Keratinocyte (primary cell): ENCODE data around the gene ZNF688. TPM values are rescaled to one million over a fixed set of nuclear protein-coding genes. Genes with fewer than 3 reads are reported as not detected.

ENCODE experiments used
- DNase-seq: peaks from one replicate; pipeline ENCODE4 v3.0.0-alpha.2; 2011; ENCODE audit warnings: low read depth, missing footprints, low spot score
- FAIRE-seq: peaks from 2 replicates; lab custom pipeline; 2011; peaks lifted over from hg19 to GRCh38; lab: Jason Lieb, UNC
- H2AFZ ChIP-seq: 2 replicates; pipeline ENCODE4 v1.6.0; 2012; ENCODE audit warnings: low read length, control low read depth, inconsistent platforms; ENCODE audit not compliant: control insufficient read depth
- H3K27ac ChIP-seq: 2 replicates; pipeline ENCODE4 v1.5.1; 2011; ENCODE audit warnings: low read length; ENCODE audit not compliant: control insufficient read depth, insufficient read depth
- H3K27me3 ChIP-seq: 3 replicates; pipeline ENCODE4 v1.6.0; 2011; ENCODE audit warnings: low read length; ENCODE audit not compliant: control insufficient read depth, insufficient read depth; ENCODE audit errors: extremely low read depth
- H3K36me3 ChIP-seq, 2 experiments: 2 replicates in 1 of 2; 3 replicates in 1 of 2; pipeline ENCODE4 v1.5.1; 2011; ENCODE audit warnings: low read length in 2 of 2, mild to moderate bottlenecking in 1 of 2; ENCODE audit not compliant: control insufficient read depth in 2 of 2, insufficient read depth in 2 of 2; ENCODE audit errors: extremely low read depth in 1 of 2
- H3K4me1 ChIP-seq: 3 replicates; pipeline ENCODE4 v1.5.1; 2011; ENCODE audit warnings: low read length; ENCODE audit not compliant: control insufficient read depth, insufficient read depth; ENCODE audit errors: extremely low read depth
- H3K4me2 ChIP-seq: 3 replicates; pipeline ENCODE4 v1.6.0; 2011; ENCODE audit warnings: low read depth, low read length; ENCODE audit not compliant: control insufficient read depth, insufficient read depth; ENCODE audit errors: extremely low read depth
- H3K4me3 ChIP-seq, 3 experiments: fragments of 200-600 bp in 1 of 3; sonication (generic) in 1 of 3; 2 replicates in 2 of 3; 3 replicates in 1 of 3; pipeline ENCODE4 v1.5.1; 2011 to 2016; ENCODE audit warnings: low read length in 3 of 3, mild to moderate bottlenecking in 3 of 3, control low read depth in 2 of 3, inconsistent platforms in 1 of 3, low read depth in 1 of 3, mixed read lengths in 1 of 3, mixed run types in 1 of 3, moderate library complexity in 1 of 3; ENCODE audit not compliant: control insufficient read depth in 2 of 3, insufficient read depth in 2 of 3; ENCODE audit errors: extremely low read depth in 1 of 3
- H3K79me2 ChIP-seq: 2 replicates; pipeline ENCODE4 v1.6.0; 2012; ENCODE audit warnings: low read length; ENCODE audit not compliant: control insufficient read depth, insufficient read depth
- H3K9ac ChIP-seq: 3 replicates; pipeline ENCODE4 v1.6.0; 2011; ENCODE audit warnings: low read length; ENCODE audit not compliant: control insufficient read depth, insufficient read depth; ENCODE audit errors: extremely low read depth
- H3K9me1 ChIP-seq: 3 replicates; pipeline ENCODE4 v1.6.0; 2011; ENCODE audit warnings: low read length; ENCODE audit not compliant: control insufficient read depth, insufficient read depth; ENCODE audit errors: extremely low read depth
- H3K9me3 ChIP-seq: 2 replicates; pipeline ENCODE4 v1.5.1; 2012; ENCODE audit warnings: low read depth, low read length; ENCODE audit not compliant: control insufficient read depth
- H4K20me1 ChIP-seq: 3 replicates; pipeline ENCODE4 v1.6.0; 2011; ENCODE audit warnings: low read length; ENCODE audit not compliant: control insufficient read depth, insufficient read depth; ENCODE audit errors: extremely low read depth
- EZH2 ChIP-seq: IDR thresholded peaks from one replicate; pipeline ENCODE4 v1.6.1; 2012; ENCODE audit warnings: inconsistent platforms, mild to moderate bottlenecking, low read length, moderate library complexity
- dilution Hi-C: fragments of 300-500 bp; cut with MboI; formaldehyde crosslinking; loops from one replicate; pipeline ENCODE4 v1.7.0; 2020; ENCODE audit warnings: low sequenced_read_pairs; ENCODE audit not compliant: extremely low pct_ligation_motif_present
- polyA plus RNA-seq, 5 experiments: library from polyadenylated mRNA; depleted of rRNA in 3 of 5; stranded (reverse) in 3 of 5; stranded (forward) in 1 of 5; unstranded in 1 of 5; fragments of >200 nt; gene quantifications; 1 replicate in 1 of 5; 2 replicates in 3 of 5; 3 replicates in 1 of 5; pipeline versions ENCODE4 v1.2.1 to v1.2.3, GENCODE V29; 2011 to 2012; ENCODE audit warnings: missing spikeins in 2 of 5, low read depth in 1 of 5, low replicate concordance in 1 of 5
- TF ChIP-seq, protein P1 (sequence below), 3 experiments: IDR thresholded peaks in 1 of 3; conservative IDR thresholded peaks in 1 of 3; optimal IDR thresholded peaks in 1 of 3; 2 replicates in 2 of 3; 3 replicates in 1 of 3; pipeline versions ENCODE3 to v1.5.1; 2011; ENCODE audit warnings: low read length in 3 of 3, mild to moderate bottlenecking in 3 of 3, moderate library complexity in 2 of 3, control low read depth in 1 of 3, inconsistent platforms in 1 of 3; ENCODE audit not compliant: insufficient read depth in 2 of 3; ENCODE audit errors: extremely low read depth in 1 of 3

Gene ZNF688
- polyA plus RNA-seq, 1 donor (not counting 4 experiments of a cell fraction or from before 2014, with no cell fraction given): 4.9 TPM

GRCh38 chr16:30533146-30533522 lies 38.4 kb downstream of the ZNF688 start:
- no peak for FAIRE-seq
- Histone ChIP-seq H3K4me3 (no peak overlapping the region), H3K9ac (no peak overlapping the region)

GRCh38 chr16:30532285-30533145 lies 39.0 kb downstream of the ZNF688 start:
- Histone ChIP-seq H3K4me2 (no peak overlapping the region), H2AFZ (no peak overlapping the region), H3K79me2 (peaks cover 11% of the 10 kb centered on the region), H4K20me1 (no peaks in the 10 kb centered on the region), H3K27me3 (no peaks in the 10 kb centered on the region), H3K9me1 (no peaks in the 10 kb centered on the region), H3K27ac (no peak overlapping the region), H3K4me1 (peaks cover 26% of the 10 kb centered on the region), H3K4me3 (no peak overlapping the region), H3K9ac (no peak overlapping the region), H3K9me3 (no peaks in the 10 kb centered on the region), H3K36me3 (no peaks in the 10 kb centered on the region)
- TF ChIP-seq, protein P1, sequence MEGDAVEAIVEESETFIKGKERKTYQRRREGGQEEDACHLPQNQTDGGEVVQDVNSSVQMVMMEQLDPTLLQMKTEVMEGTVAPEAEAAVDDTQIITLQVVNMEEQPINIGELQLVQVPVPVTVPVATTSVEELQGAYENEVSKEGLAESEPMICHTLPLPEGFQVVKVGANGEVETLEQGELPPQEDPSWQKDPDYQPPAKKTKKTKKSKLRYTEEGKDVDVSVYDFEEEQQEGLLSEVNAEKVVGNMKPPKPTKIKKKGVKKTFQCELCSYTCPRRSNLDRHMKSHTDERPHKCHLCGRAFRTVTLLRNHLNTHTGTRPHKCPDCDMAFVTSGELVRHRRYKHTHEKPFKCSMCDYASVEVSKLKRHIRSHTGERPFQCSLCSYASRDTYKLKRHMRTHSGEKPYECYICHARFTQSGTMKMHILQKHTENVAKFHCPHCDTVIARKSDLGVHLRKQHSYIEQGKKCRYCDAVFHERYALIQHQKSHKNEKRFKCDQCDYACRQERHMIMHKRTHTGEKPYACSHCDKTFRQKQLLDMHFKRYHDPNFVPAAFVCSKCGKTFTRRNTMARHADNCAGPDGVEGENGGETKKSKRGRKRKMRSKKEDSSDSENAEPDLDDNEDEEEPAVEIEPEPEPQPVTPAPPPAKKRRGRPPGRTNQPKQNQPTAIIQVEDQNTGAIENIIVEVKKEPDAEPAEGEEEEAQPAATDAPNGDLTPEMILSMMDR (optimal IDR thresholded peaks at IDR 0.05 in 1 of 3, IDR thresholded peaks at IDR 0.05 in 1 of 3, conservative IDR thresholded peaks at IDR 0.05 in 1 of 3; ENCODE audit: extremely low read depth in 1 of 3, insufficient read depth in 2 of 3, low read length in 3 of 3): no peak
- no peak for TF ChIP-seq EZH2
- FAIRE-seq: no peak
- dilution Hi-C loops: no loop called here
- DNase-seq: no peak

More at GRCh38 chr16:30533146-30533522, 38.4 kb downstream of the ZNF688 start:
- Histone ChIP-seq H3K9me3 (no peaks in the 10 kb centered on the region), H3K9me1 (no peaks in the 10 kb centered on the region), H2AFZ (no peak overlapping the region), H3K36me3 (no peaks in the 10 kb centered on the region), H3K4me1 (peaks cover 20% of the 10 kb centered on the region), H4K20me1 (no peaks in the 10 kb centered on the region), H3K79me2 (peaks cover 11% of the 10 kb centered on the region), H3K27ac (no peak overlapping the region), H3K4me2 (peak overlapping the region; percentile 97), H3K27me3 (no peaks in the 10 kb centered on the region)
- no peak for TF ChIP-seq EZH2
- TF ChIP-seq, protein P1 (optimal IDR thresholded peaks at IDR 0.05 in 1 of 3, IDR thresholded peaks at IDR 0.05 in 1 of 3, conservative IDR thresholded peaks at IDR 0.05 in 1 of 3; ENCODE audit: extremely low read depth in 1 of 3, insufficient read depth in 2 of 3, low read length in 3 of 3): no peak
- DNase-seq: no peak
- dilution Hi-C loops: no loop called here
